MM.1S (cell line): ENCODE results near the gene TOE1.

Source experiments
- CTCF ChIP-seq: fragments of 300-600 bp; sonication (generic); IDR thresholded peaks from 2 replicates; pipeline ENCODE4 v1.5.1; 2016; ENCODE audit warnings: antibody characterized with exemption, low read length, mixed read lengths
- EZH2 ChIP-seq: fragments of 300-600 bp; sonication (generic); optimal IDR thresholded peaks from 2 replicates; pipeline ENCODE3; 2017; ENCODE audit warnings: low read depth, mild to moderate bottlenecking, antibody characterized with exemption, low read length, mixed read lengths

GRCh38 chr1:45291716-45292115 is 48.3 kb upstream of the TOE1 start:
- TF ChIP-seq EZH2 (no peak), CTCF (no peak)
